OCI-M2 (cell line): ENCODE measurements around the gene RRP7A.
"Not testable (repeated sequence)": the region's sequence is repeated elsewhere in the genome, so short reads cannot be mapped to it uniquely, and the experiment has no call there.

Experiments used
- DNase-seq: peaks from one replicate; lab custom pipeline; 2025; ENCODE audit not compliant: unreplicated experiment; lab: John Stamatoyannopoulos, UW

The RRP7A gene

DNA sequence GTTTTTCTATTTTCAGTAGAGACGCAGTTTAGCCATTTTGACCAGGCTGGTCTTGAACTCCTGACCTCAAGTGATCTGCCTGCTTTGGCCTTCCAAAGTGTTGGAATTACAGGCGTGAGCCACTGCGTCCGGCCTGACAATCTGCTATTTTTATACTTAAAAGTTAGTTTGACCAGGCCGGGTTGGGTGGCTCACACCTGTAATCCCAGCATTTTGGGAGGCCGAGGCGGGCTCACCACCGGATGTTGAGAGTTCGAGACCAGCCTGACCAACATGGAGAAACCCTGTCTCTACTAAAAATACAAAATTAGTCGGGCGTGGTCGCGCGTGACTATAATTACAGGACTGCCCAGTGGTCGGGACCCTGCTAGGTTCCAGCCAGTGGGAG lies 19.8 kb downstream of the RRP7A start:
- not testable (repeated sequence) for DNase-seq

DNA sequence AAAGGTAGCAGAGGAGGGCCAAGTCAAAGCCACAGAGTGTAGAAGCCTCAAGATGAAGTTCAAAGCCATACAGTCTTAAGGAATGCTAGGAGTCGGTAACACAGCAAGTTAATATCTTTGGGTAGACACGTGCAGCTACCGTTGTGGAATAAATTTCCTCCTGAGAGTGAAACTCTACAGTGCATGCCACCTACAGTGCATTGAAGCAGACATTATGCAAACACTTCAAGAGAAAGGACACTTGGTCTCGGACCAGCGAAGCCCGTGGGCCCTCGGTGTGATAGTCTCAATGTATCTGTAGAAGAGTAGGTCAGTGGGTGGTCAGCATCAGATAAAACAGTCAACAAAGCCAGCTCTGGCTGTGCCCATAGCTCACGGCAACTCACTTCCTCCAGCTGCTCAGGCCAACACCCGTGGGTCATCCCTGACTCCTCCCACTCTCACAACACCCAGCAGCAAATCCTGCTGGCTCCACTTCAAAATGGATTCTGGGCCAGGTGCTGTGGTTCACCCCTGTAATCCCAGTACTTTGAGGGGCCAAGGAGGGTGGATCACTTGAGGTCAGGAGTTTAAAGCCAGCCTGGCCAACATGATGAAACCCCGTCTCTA lies 24.0 kb downstream of the RRP7A start:
- DNase-seq: not testable (repeated sequence)

DNA sequence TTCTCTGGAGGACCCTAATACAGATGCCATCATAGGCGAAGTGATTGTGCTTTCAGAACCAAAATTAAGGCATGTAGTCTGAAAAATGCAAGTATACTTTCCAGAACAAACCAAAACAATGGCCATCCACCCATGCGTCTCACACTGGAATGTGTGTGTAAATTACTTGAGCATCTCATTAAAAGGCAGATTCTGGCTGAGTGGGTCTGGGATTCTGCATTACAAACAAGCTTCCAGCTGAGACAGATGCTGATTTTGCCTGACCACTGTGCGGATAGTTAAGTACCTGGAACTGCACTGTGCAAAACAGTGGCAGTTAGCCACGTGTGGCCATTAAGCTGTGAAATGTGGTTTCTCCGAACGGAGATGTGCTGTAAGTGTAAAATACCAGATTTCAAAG lies 26.2 kb downstream of the RRP7A start:
- DNase-seq: no peak

- no peak for DNase-seq
Observed at GRCh38 chr22:42492323-42492690, 27.3 kb downstream of the RRP7A start.

DNA sequence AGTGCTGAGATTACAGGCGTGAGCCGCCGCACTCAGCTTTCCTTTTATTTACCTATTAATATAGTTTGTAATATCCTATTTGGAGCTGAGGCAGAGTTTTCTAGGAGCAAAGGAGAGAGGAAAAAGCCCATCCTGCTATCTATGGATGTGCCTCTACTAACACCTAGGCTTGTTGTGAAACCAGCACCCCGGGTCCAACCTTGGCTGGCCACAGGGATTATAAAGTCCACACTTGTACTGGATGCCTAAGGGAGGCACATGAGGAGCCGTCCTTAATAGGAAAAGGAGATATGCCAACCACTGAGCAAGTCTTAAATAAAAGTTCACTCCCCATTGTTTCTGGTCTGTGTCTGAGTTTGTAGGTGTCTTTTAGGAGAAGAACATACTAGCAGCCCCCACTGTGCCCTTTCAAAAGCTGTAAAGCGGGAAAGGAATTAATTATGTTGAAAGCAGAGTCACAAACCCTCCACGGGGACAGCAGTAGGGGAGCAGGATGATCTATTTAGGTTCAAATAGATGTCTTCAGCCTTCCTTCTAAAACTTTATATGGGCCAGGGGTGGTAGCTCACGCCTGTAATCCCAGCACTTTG lies 29.3 kb downstream of the RRP7A start:
- DNase-seq: no peak

DNA sequence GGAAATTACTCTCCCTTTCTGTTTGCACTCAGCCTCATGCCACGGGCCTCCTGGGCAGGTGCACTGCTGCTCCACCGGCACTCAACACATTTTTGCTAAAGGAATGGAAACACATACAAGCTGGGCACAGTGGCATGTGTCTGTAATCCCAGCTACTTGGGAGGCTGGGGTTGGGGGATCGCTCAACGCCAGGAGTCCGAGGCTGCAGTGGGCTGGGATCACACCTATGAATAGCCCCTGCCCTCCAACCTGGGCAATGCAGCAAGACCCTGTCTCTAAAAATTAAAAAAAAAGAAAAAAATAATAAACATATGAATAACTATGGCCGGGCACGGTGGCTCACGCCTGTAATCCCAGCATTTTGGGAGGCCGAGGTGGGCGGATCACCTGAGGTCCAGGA lies 30.6 kb downstream of the RRP7A start:
- no peak for DNase-seq

- DNase-seq: no peak
Observed at GRCh38 chr22:42484506-42484905, 35.1 kb downstream of the RRP7A start.

GRCh38 chr22:42483610-42484223 lies 35.9 kb downstream of the RRP7A start:
- not testable (repeated sequence) for DNase-seq

- no peak for DNase-seq
Observed at GRCh38 chr22:42475122-42475521, 44.5 kb downstream of the RRP7A start.

- DNase-seq: no peak
Observed at GRCh38 chr22:42473484-42474193, 46.0 kb downstream of the RRP7A start.

DNA sequence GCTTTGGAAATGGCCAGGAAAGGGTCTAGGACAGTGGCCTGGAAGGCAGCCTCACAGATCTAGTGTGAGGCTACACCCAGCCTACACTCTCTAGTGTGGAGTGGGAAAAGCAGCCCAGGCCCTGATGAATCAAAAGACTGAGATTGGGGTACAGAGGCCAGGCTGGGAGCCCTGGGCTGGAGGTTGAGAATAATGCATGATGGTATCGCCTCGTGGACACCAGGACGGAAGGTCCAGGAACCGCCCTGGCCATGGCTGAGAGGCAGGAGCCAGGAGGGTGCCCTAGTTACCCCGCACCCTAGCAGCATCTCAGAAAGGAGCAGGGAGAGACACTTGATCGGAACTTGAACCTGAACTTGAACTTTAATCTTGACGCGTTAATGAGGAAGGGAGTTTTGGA lies 46.9 kb downstream of the RRP7A start:
- no peak for DNase-seq

- no peak for DNase-seq
Observed at GRCh38 chr22:42471441-42471840, 48.2 kb downstream of the RRP7A start.

GRCh38 chr22:42470366-42471082 lies 49.1 kb downstream of the RRP7A start:
- no peak for DNase-seq

DNA sequence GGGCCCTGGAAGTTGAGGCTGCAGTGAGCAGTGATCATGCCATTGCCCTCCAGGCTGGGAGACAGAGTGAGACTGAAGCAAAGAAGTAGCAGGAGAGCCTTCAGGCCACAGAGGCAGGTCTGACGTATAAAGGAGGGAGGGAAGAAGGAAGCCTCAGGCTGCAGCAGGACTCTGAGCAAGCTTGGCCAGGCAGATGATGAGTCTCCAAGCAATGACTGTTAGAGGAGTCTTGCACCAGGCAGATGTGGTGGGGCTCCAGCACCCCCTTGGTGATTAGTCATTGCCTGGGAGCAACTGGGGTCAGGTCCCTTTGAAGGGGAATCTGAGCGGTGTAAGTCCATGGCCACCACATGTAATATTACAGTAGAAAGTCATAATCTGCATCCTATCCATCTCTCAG lies 50.8 kb downstream of the RRP7A start:
- DNase-seq: no peak

DNA sequence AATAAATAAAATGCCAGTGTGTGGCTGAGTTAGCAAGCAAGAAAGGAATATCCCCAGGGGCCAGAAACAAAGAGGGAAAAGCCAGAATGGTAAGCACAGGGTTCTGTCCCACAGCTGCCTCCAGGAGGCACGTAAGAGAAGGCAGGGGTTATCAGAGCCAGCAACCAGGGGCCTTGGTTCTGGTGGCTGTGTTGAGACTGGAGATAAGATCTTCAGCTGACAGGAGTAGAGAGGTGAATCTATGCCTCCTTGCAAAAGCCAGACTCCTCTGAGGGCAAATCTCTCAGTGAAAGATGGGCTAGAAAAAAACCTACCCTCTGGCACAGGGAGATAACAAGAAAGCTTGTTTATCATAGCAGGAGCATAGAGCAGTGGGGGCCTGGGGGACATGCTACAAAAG lies 57.6 kb downstream of the RRP7A start:
- DNase-seq: no peak

DNA sequence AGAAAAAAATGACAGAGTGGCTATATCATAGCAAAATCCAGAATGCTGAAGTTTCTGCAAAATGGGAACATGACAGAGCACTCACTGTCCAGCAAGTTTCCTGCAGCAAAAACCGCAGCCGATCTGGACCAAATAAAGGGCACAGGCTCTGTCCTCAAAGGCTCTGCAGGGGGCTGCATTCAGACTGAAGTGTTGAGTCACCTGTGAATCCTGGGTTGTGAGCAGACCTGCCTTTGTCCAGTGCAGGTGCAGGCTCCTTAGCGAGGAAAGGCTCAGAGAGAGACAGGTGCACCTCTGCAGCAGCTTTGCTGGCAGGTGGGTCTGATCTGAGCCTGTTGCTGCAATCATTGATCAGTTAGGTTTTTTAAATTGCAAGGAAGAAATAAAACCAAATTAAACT lies 58.1 kb downstream of the RRP7A start:
- no peak for DNase-seq
